ENCODE data around the gene TCF7L2.

The TCF7L2 gene

GRCh38 chr10:113088194-113088593, 138.1 kb downstream of the TCF7L2 start:
- no peak for TF ChIP-seq CTCF (IDR thresholded peaks at IDR 0.05; ENCODE audit: borderline replicate concordance, control extremely low read depth, extremely low read depth, insufficient read depth, missing control alignments)
- in situ Hi-C loops (cut with MboI; ENCODE audit: low sequenced_read_pairs, unreplicated experiment) = no loop called here
- DNase-seq (ENCODE audit: low spot score) = no peak

- in situ Hi-C loops (cut with MboI; ENCODE audit: low sequenced_read_pairs, unreplicated experiment) = no loop called here
- no peak for TF ChIP-seq CTCF (IDR thresholded peaks at IDR 0.05; ENCODE audit: borderline replicate concordance, control extremely low read depth, extremely low read depth, insufficient read depth, missing control alignments)
- no peak for DNase-seq (ENCODE audit: low spot score)
Observed at GRCh38 chr10:113089551-113089950, 139.5 kb downstream of the TCF7L2 start.

GRCh38 chr10:113091920-113092319, 141.9 kb downstream of the TCF7L2 start:
- in situ Hi-C loops (cut with MboI; ENCODE audit: low sequenced_read_pairs, unreplicated experiment) = no loop called here
- no peak for TF ChIP-seq CTCF (IDR thresholded peaks at IDR 0.05; ENCODE audit: borderline replicate concordance, control extremely low read depth, extremely low read depth, insufficient read depth, missing control alignments)
- DNase-seq (ENCODE audit: low spot score) = no peak

- no peak for DNase-seq (ENCODE audit: low spot score)
- in situ Hi-C loops (cut with MboI; ENCODE audit: low sequenced_read_pairs, unreplicated experiment) = no loop called here
- TF ChIP-seq CTCF (IDR thresholded peaks at IDR 0.05; ENCODE audit: borderline replicate concordance, control extremely low read depth, extremely low read depth, insufficient read depth, missing control alignments) = no peak
Observed at GRCh38 chr10:113093188-113094113, 143.4 kb downstream of the TCF7L2 start.

GRCh38 chr10:113094114-113094486, 144.1 kb downstream of the TCF7L2 start:
- no peak for TF ChIP-seq CTCF (IDR thresholded peaks at IDR 0.05; ENCODE audit: borderline replicate concordance, control extremely low read depth, extremely low read depth, insufficient read depth, missing control alignments)
- in situ Hi-C loops (cut with MboI; ENCODE audit: low sequenced_read_pairs, unreplicated experiment) = no loop called here
- DNase-seq (ENCODE audit: low spot score) = peak; percentile 32

GRCh38 chr10:113095419-113096127, 145.5 kb downstream of the TCF7L2 start:
- no peak for DNase-seq (ENCODE audit: low spot score)
- in situ Hi-C loops (cut with MboI; ENCODE audit: low sequenced_read_pairs, unreplicated experiment) = no loop called here
- TF ChIP-seq CTCF (IDR thresholded peaks at IDR 0.05; ENCODE audit: borderline replicate concordance, control extremely low read depth, extremely low read depth, insufficient read depth, missing control alignments) = no peak

Measured in GM13976 (cell line).